HL-60 (cell line): Measurements from ENCODE around the gene CSF1.

Source experiments
- DNase-seq, 2 experiments: peaks; one replicate each; pipeline ENCODE4 v3.0.0-alpha.2; 2010 to 2020; ENCODE audit warnings: low read depth in 1 of 2, low spot score in 1 of 2
- H3K27ac ChIP-seq: fragments of 250-450 bp; sonication (Bioruptor Pico); replicated peaks from 2 replicates; pipeline ENCODE4 v1.5.1; 2020; ENCODE audit warnings: mild to moderate bottlenecking, moderate library complexity
- H3K27me3 ChIP-seq: fragments of 250-450 bp; sonication (Bioruptor Pico); 2 replicates; pipeline ENCODE4 v1.5.1; 2021; ENCODE audit warnings: mild to moderate bottlenecking, moderate library complexity; ENCODE audit not compliant: insufficient read depth, poor library complexity, severe bottlenecking
- H3K4me3 ChIP-seq: replicated peaks from 2 replicates; pipeline ENCODE4 v1.5.1; 2011; ENCODE audit warnings: mild to moderate bottlenecking, control low read depth, low read length; ENCODE audit not compliant: insufficient read depth
- CTCF ChIP-seq: IDR thresholded peaks from one replicate; pipeline ENCODE4 v1.5.1; 2011; ENCODE audit warnings: low read length, control low read depth, inconsistent platforms; ENCODE audit not compliant: insufficient read depth
- GABPA ChIP-seq: IDR thresholded peaks from 2 replicates; pipeline ENCODE4 v1.6.1; 2012; ENCODE audit warnings: low read depth
- POLR2AphosphoS5 ChIP-seq: IDR thresholded peaks from 2 replicates; pipeline ENCODE4 v1.6.1; 2012; ENCODE audit warnings: low read depth
- REST ChIP-seq: IDR thresholded peaks from 2 replicates; pipeline ENCODE4 v1.6.1; 2012; ENCODE audit warnings: low read depth; ENCODE audit not compliant: insufficient replicate concordance
- SPI1 ChIP-seq: IDR thresholded peaks from 2 replicates; pipeline ENCODE4 v1.6.1; 2012; ENCODE audit warnings: low read depth, mild to moderate bottlenecking, borderline replicate concordance

CSF1 gene

GRCh38 chr1:109903376-109903930 lies 7.2 kb upstream of the CSF1 start:
- Histone ChIP-seq H3K27me3 (no peaks in the 10 kb centered on the region), H3K27ac (no peak overlapping the region), H3K4me3 (no peak overlapping the region)
- DNase-seq, result no peak
- no peak for TF ChIP-seq REST
- no peak for TF ChIP-seq CTCF
- no peak for TF ChIP-seq POLR2AphosphoS5
- TF ChIP-seq GABPA, result no peak
- TF ChIP-seq SPI1, result no peak

- no peak for DNase-seq
- Histone ChIP-seq H3K27ac (no peak overlapping the region), H3K27me3 (peaks cover under 1% of the 10 kb centered on the region), H3K4me3 (no peak overlapping the region)
- TF ChIP-seq POLR2AphosphoS5 (no peak), GABPA (no peak), CTCF (no peak), SPI1 (no peak), REST (no peak)
These were observed 6.4 kb upstream of the CSF1 start for GRCh38 chr1:109904105-109904817.

GRCh38 chr1:109905491-109905890 lies 5.2 kb upstream of the CSF1 start:
- H3K27me3 ChIP-seq, result peaks cover 11% of the 10 kb centered on the region
- H3K27ac ChIP-seq, result no peak overlapping the region
- no peak for TF ChIP-seq POLR2AphosphoS5
- no peak for TF ChIP-seq CTCF
- no peak for TF ChIP-seq GABPA
- TF ChIP-seq REST, result no peak
- no peak for TF ChIP-seq SPI1

More at GRCh38 chr1:109905491-109905890, 5.2 kb upstream of the CSF1 start:
- DNase-seq, result no peak
- no peak overlapping the region for H3K4me3 ChIP-seq
